Mammary epithelial cell (primary cell): Measurements from ENCODE around the gene TSPEAR.

Experiments used
- EZH2 ChIP-seq: IDR thresholded peaks from 2 replicates; pipeline ENCODE4 v1.6.1; 2012; ENCODE audit warnings: low read length, inconsistent platforms, borderline replicate concordance
- TF ChIP-seq, protein P1 (sequence below), 2 donors: IDR thresholded peaks in 1 of 2; conservative IDR thresholded peaks in 1 of 2; 2 replicates each; pipeline ENCODE4 v1.5.1; 2011 to 2012; ENCODE audit warnings: inconsistent platforms in 2 of 2, low read length in 2 of 2, mild to moderate bottlenecking in 2 of 2, control low read depth in 1 of 2, low read depth in 1 of 2; ENCODE audit not compliant: insufficient read depth in 1 of 2; ENCODE audit errors: extremely low read depth in 1 of 2

DNA sequence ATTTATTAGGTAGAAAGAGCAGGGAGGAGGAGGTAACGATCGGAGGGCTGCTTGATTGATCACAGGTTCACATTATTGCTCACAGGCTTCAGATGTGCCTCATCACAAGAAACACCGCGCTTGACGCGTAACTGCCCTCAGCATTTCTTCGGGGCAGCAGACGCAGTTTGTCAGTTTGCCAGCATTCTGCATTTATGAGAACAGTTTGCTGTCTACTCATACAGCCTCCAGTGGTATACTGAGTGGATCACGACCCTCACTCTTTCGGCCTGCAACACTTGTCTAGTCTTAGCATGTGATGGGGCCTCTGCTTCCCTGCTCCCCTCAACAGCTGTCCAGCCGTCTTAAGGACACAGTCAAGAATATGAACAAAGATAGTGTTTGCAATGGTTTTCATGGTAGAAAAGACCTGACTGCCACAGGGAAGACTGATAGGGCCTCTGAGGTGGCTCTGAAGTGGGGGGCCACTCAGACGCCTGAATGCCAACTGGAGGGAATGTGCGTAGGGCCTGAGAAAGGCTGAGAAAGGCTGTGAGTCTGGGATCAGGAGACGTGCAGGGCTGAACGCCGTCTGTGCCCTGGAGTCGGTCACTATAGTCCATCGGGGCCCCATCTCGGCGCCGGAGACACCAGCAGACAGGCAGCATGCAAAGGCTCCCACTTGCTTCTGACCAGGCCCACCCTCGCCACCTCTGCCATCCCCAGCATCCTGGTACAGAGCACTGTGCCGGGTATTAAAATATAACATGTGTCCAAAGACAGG, 45.2 kb upstream of the TSPEAR start:
- no peak for TF ChIP-seq EZH2
- TF ChIP-seq, protein P1, sequence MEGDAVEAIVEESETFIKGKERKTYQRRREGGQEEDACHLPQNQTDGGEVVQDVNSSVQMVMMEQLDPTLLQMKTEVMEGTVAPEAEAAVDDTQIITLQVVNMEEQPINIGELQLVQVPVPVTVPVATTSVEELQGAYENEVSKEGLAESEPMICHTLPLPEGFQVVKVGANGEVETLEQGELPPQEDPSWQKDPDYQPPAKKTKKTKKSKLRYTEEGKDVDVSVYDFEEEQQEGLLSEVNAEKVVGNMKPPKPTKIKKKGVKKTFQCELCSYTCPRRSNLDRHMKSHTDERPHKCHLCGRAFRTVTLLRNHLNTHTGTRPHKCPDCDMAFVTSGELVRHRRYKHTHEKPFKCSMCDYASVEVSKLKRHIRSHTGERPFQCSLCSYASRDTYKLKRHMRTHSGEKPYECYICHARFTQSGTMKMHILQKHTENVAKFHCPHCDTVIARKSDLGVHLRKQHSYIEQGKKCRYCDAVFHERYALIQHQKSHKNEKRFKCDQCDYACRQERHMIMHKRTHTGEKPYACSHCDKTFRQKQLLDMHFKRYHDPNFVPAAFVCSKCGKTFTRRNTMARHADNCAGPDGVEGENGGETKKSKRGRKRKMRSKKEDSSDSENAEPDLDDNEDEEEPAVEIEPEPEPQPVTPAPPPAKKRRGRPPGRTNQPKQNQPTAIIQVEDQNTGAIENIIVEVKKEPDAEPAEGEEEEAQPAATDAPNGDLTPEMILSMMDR (conservative IDR thresholded peaks at IDR 0.05 in 1 of 2, IDR thresholded peaks at IDR 0.05 in 1 of 2; ENCODE audit: extremely low read depth in 1 of 2, insufficient read depth in 1 of 2, low read depth in 1 of 2, low read length in 2 of 2): no peak
